Pancreas (tissue), 10 donors: ENCODE results near the gene STH. TPM values are rescaled to one million over a fixed set of nuclear protein-coding genes. Genes with fewer than 3 reads are reported as not detected.
"Not testable (repeated sequence)": the region's sequence is repeated elsewhere in the genome, so short reads cannot be mapped to it uniquely, and the experiment has no call there.

Experiments used
- ATAC-seq, 4 donors: fragments of 200-7000 bp; cut with Tn5 transposase; one replicate each; pipeline versions ENCODE4 v1.8.0 to v1.9.1; 2020; ENCODE audit warnings: mild to moderate bottlenecking in 4 of 4, moderate library complexity in 4 of 4
- DNase-seq, 6 donors: peaks; one replicate each; pipeline ENCODE4 v3.0.0-alpha.2; 2020
- FAIRE-seq: peaks from 2 replicates; lab custom pipeline; 2012; peaks lifted over from hg19 to GRCh38; lab: Jason Lieb, UNC
- H3K27ac ChIP-seq, 4 donors: fragments of 200-600 bp; sonication (generic); 1 replicate in 3 of 4; 2 replicates in 1 of 4; pipeline versions ENCODE4 v1.5.0 to v1.8.0; 2020
- H3K27me3 ChIP-seq, 4 donors: fragments of 200-600 bp; one replicate each; pipeline ENCODE4 v1.8.0; 2021
- H3K36me3 ChIP-seq, 3 donors: fragments of 200-600 bp; sonication (generic) in 1 of 3; one replicate each; pipeline versions ENCODE4 v1.5.0 to v1.8.0; 2020 to 2021
- H3K4me1 ChIP-seq, 3 donors: fragments of 200-600 bp; one replicate each; pipeline ENCODE4 v1.8.0; 2021
- H3K4me3 ChIP-seq, 4 donors: fragments of 200-600 bp; sonication (generic) in 2 of 4; one replicate each; pipeline versions ENCODE4 v1.5.0 to v1.8.0; 2020 to 2021
- H3K9me3 ChIP-seq, 4 donors: fragments of 200-600 bp; one replicate each; pipeline ENCODE4 v1.8.0; 2021
- WGBS, 2 donors: extraction: QIAGEN DNeasy Blood & Tissue Kit; methylation state at CpG; one replicate each; pipeline ENCODE4 v1.1.7; 2013; 5-methylcytosine and 5-hydroxymethylcytosine counted together
- intact Hi-C, 3 donors: fragments of 100-400 bp; cut with DNase I; formaldehyde crosslinking; loops; one replicate each; pipeline versions ENCODE4 v1.11.1 to v1.14.2; 2022
- polyA plus RNA-seq, 2 donors: library from polyadenylated mRNA; stranded (reverse); fragments of 200-250 nt; gene quantifications; one replicate each; pipeline ENCODE4 v1.2.3, GENCODE V29; 2013
- total RNA-seq, 6 donors: library from RNA; stranded (reverse); fragmentation: NEBNext Ultra II Directional in 4 of 6; extraction: Animal tissue kit (Norgen Biotek cat#: 25700) in 4 of 6; gene quantifications; one replicate each; pipeline versions ENCODE4 v1.2.1 to v1.2.4, GENCODE V29; 2021 to 2023
- TF ChIP-seq, protein P1 (sequence below), 4 donors: fragments of 200-600 bp; sonication (generic) in 3 of 4; IDR thresholded peaks; one replicate each; pipeline versions ENCODE4 v1.5.0 to v1.8.0; 2021; ENCODE audit warnings: antibody characterized with exemption in 4 of 4
- donor health status: healthy with polysubstance abuse.
- donor health status: DM: no; HTN: no; CAD: no; lungs with moderate emphysema.
- donor health status: DM: no; HTN: no; CAD: no.
- donor health status: control.
- donor health status: control.
- donor health status: Bipolar disorder and iron deficiency.
- donor health status: DM: yes; HTN: yes; CAD: no.
- donor health status: DM: no; HTN: no; CAD: no.
- donor health status: DM: no; HTN: no; CAD: no.
- donor health status: DM: yes; HTN: yes; CAD: no.

The STH gene
- total and polyA plus RNA-seq, 8 donors: not detected

DNA sequence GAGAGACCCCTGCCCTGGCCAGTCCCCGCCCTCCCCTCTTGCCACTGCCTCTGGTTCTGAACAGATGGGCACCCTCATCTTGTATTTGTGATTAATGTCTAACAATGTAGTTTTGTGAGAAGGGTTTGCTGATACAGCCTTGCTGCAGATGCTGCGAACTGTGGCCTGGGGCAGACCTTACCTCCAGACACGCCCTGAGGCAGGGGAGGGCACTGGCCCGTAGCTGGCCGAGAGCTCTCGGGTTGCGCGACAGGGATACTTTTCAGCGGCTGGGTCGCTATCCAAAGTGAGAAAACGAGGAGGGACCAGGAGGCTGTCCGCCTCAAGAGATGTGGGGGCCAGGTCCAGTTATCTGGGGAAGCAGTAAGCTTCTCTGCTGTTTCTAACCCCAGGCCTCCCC, 21.9 kb downstream of the STH start:
- H3K27me3 ChIP-seq: no peaks in the 10 kb centered on the region
- no peaks in the 10 kb centered on the region for H3K36me3 ChIP-seq
- FAIRE-seq (no peak), DNase-seq (no peak), ATAC-seq (no peak)
- intact Hi-C loops: no loop called here
- no peaks in the 10 kb centered on the region for H3K9me3 ChIP-seq
- no peak overlapping the region for H3K4me3 ChIP-seq
- peak overlapping the region in 1 of 4 donors; percentile 17 for H3K27ac ChIP-seq
- WGBS, 2 donors: 95 to 96% methylated on average over 12 of the region's 12 CpGs
- TF ChIP-seq, protein P1, sequence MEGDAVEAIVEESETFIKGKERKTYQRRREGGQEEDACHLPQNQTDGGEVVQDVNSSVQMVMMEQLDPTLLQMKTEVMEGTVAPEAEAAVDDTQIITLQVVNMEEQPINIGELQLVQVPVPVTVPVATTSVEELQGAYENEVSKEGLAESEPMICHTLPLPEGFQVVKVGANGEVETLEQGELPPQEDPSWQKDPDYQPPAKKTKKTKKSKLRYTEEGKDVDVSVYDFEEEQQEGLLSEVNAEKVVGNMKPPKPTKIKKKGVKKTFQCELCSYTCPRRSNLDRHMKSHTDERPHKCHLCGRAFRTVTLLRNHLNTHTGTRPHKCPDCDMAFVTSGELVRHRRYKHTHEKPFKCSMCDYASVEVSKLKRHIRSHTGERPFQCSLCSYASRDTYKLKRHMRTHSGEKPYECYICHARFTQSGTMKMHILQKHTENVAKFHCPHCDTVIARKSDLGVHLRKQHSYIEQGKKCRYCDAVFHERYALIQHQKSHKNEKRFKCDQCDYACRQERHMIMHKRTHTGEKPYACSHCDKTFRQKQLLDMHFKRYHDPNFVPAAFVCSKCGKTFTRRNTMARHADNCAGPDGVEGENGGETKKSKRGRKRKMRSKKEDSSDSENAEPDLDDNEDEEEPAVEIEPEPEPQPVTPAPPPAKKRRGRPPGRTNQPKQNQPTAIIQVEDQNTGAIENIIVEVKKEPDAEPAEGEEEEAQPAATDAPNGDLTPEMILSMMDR (IDR thresholded peaks at IDR 0.05): no peak
- H3K4me1 ChIP-seq: peaks cover 0 to 20% (median 12%) of the 10 kb centered on the region in 3 donors

DNA sequence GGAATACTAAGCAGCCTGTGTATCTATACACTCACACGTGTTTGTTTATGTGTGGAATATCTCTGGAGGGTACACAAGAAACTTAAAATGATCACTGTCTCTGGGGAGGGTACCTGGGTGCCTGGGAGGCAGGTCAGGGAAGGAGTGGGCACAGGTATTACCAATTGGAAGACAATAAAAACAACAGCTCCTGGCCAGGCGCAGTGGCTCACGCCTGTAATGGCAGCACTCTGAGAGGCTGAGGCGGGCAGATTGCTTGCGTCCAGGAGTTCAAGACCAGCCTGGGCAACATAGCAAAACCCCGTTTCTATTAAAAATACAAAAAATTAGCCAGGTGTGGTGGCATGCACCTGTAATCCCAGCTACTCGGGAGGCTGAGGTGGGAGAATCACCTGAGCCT, 24.3 kb downstream of the STH start:
- DNase-seq, H3K4me3 ChIP-seq, intact Hi-C loops, H3K27me3 ChIP-seq, H3K36me3 ChIP-seq, H3K9me3 ChIP-seq, FAIRE-seq, ATAC-seq: not testable (repeated sequence)
- WGBS, 2 donors: 85 to 86% methylated on average over 7 of the region's 7 CpGs
- peak overlapping the region in 3 of 4 donors; percentile 28 to 77 (median 41) for H3K27ac ChIP-seq
- peaks cover 14 to 36% (median 31%) of the 10 kb centered on the region in 3 donors for H3K4me1 ChIP-seq

DNA sequence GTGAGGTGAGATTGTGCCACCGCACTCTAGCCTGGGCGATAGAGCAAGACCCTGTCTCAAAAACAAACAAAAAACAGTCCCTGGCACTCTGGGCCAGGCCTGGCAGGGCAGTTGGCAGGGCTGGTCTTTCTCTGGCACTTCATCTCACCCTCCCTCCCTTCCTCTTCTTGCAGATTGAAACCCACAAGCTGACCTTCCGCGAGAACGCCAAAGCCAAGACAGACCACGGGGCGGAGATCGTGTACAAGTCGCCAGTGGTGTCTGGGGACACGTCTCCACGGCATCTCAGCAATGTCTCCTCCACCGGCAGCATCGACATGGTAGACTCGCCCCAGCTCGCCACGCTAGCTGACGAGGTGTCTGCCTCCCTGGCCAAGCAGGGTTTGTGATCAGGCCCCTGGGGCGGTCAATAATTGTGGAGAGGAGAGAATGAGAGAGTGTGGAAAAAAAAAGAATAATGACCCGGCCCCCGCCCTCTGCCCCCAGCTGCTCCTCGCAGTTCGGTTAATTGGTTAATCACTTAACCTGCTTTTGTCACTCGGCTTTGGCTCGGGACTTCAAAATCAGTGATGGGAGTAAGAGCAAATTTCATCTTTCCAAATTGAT, 24.8 kb downstream of the STH start:
- Histone ChIP-seq H3K4me3 (no peak overlapping the region), H3K4me1 (peaks cover 15 to 41% (median 37%) of the 10 kb centered on the region in 3 donors), H3K27me3 (no peaks in the 10 kb centered on the region), H3K27ac (peak overlapping the region; percentile 5 to 77 (median 58)), H3K9me3 (no peaks in the 10 kb centered on the region), H3K36me3 (no peaks in the 10 kb centered on the region)
- TF ChIP-seq, protein P1 (IDR thresholded peaks at IDR 0.05): no peak
- peak in 1 of 6 donors; percentile 36 for DNase-seq
- FAIRE-seq: no peak
- intact Hi-C loops: no loop called here
- ATAC-seq: peak in 1 of 4 donors; percentile 1
- 75 to 78% methylated on average over 24 of the region's 24 CpGs for WGBS, 2 donors

DNA sequence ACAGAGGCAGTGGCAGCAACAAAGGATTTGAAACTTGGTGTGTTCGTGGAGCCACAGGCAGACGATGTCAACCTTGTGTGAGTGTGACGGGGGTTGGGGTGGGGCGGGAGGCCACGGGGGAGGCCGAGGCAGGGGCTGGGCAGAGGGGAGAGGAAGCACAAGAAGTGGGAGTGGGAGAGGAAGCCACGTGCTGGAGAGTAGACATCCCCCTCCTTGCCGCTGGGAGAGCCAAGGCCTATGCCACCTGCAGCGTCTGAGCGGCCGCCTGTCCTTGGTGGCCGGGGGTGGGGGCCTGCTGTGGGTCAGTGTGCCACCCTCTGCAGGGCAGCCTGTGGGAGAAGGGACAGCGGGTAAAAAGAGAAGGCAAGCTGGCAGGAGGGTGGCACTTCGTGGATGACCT, 25.5 kb downstream of the STH start:
- no peak for FAIRE-seq
- H3K27me3 ChIP-seq: no peaks in the 10 kb centered on the region
- ATAC-seq: peak; percentile 53 to 71 (median 65)
- H3K4me3 ChIP-seq: no peak overlapping the region
- 38 to 46% methylated on average over 14 of the region's 14 CpGs for WGBS, 2 donors
- H3K27ac ChIP-seq: peak overlapping the region; percentile 22 to 77 (median 58)
- no peaks in the 10 kb centered on the region for H3K9me3 ChIP-seq
- intact Hi-C loops: no loop called here
- H3K36me3 ChIP-seq: no peaks in the 10 kb centered on the region
- TF ChIP-seq, protein P1 (IDR thresholded peaks at IDR 0.05): no peak
- H3K4me1 ChIP-seq: peaks cover 19 to 48% (median 41%) of the 10 kb centered on the region in 3 donors
- DNase-seq: peak; percentile 53 to 89 (median 76)

DNA sequence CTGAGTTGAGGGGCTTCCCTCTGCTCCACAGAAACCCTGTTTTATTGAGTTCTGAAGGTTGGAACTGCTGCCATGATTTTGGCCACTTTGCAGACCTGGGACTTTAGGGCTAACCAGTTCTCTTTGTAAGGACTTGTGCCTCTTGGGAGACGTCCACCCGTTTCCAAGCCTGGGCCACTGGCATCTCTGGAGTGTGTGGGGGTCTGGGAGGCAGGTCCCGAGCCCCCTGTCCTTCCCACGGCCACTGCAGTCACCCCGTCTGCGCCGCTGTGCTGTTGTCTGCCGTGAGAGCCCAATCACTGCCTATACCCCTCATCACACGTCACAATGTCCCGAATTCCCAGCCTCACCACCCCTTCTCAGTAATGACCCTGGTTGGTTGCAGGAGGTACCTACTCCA, 26.0 kb downstream of the STH start:
- peak overlapping the region; percentile 42 to 77 (median 58) for H3K27ac ChIP-seq
- no peaks in the 10 kb centered on the region for H3K27me3 ChIP-seq
- TF ChIP-seq, protein P1 (IDR thresholded peaks at IDR 0.05): no peak
- DNase-seq (peak in 1 of 6 donors; percentile 68), FAIRE-seq (no peak), ATAC-seq (no peak)
- intact Hi-C loops: no loop called here
- H3K4me1 ChIP-seq: peaks cover 22 to 52% (median 44%) of the 10 kb centered on the region in 3 donors
- no peaks in the 10 kb centered on the region for H3K9me3 ChIP-seq
- WGBS, 2 donors: 74 to 84% methylated on average over 10 of the region's 10 CpGs
- no peaks in the 10 kb centered on the region for H3K36me3 ChIP-seq
- no peak overlapping the region for H3K4me3 ChIP-seq
